Measurements from ENCODE around the gene SOCS2. TPM values are rescaled to one million over a fixed set of nuclear protein-coding genes. Genes with fewer than 3 reads are reported as not detected.

The SOCS2 gene
- total and polyA plus RNA-seq, 2 of the 13 experiments (the other 11 are each of a cell fraction or from before 2014, with no cell fraction given) = 0.62 to 1.5 TPM

GRCh38 chr12:93563807-93564538 is 8.5 kb upstream of the SOCS2 start (continued):
- TF ChIP-seq ZBTB7B (CRISPR knock-in tag; IDR thresholded peaks at IDR 0.05) (peak; percentile 72; the same call in 1 of the 2 replicates), HOXA9 (CRISPR knock-in tag; IDR thresholded peaks at IDR 0.05; ENCODE audit: borderline replicate concordance) (no peak), ETV5 (CRISPR knock-in tag; IDR thresholded peaks at IDR 0.05; ENCODE audit: borderline replicate concordance) (peak; percentile 39; the same call in 1 of the 2 replicates), HMGXB4 (CRISPR knock-in tag; IDR thresholded peaks at IDR 0.05; ENCODE audit: borderline replicate concordance in 1 of 2, low read depth in 1 of 2) (0 out of 4 replicates have a peak, but pooled peaks of 1 of the 2 experiments have one; percentile 53), POLR2A (IDR thresholded peaks at IDR 0.05; ENCODE audit: insufficient read depth in 1 of 2, low read depth in 2 of 2, low read length in 2 of 2) (no peak; a peak in 1 of 4 replicates), ZNF354B (CRISPR knock-in tag; IDR thresholded peaks at IDR 0.05) (no peak), JUND (CRISPR knock-in tag; IDR thresholded peaks at IDR 0.05) (peak; percentile 88), SRSF9 (IDR thresholded peaks at IDR 0.05; ENCODE audit: borderline replicate concordance, insufficient read depth, low read depth, low read length, poor library complexity, severe bottlenecking) (no peak), LRRFIP1 (CRISPR knock-in tag; conservative IDR thresholded peaks at IDR 0.05) (no peak), TERF1 (CRISPR knock-in tag; IDR thresholded peaks at IDR 0.05) (no peak), FOSL2 (CRISPR knock-in tag; IDR thresholded peaks at IDR 0.05) (peak; percentile 99), ZNF800 (CRISPR knock-in tag; IDR thresholded peaks at IDR 0.05) (peak; percentile 67; the same call in 1 of the 2 replicates), ZNF552 (CRISPR knock-in tag; IDR thresholded peaks at IDR 0.05; ENCODE audit: borderline replicate concordance) (no peak), TEF (CRISPR knock-in tag; IDR thresholded peaks at IDR 0.05) (no peak), IRF2 (CRISPR knock-in tag; IDR thresholded peaks at IDR 0.05) (peak; percentile 84), RAD21 (CRISPR knock-in tag; IDR thresholded peaks at IDR 0.05) (peak; percentile 42; the same call in 1 of the 2 replicates), FOXJ3 (CRISPR knock-in tag; IDR thresholded peaks at IDR 0.05; ENCODE audit: borderline replicate concordance) (peak; percentile 90; the same call in 1 of the 2 replicates), NFIC (IDR thresholded peaks at IDR 0.05; ENCODE audit: low read length) (peak; percentile 86; the same call in 1 of the 2 replicates), NR2F6 (IDR thresholded peaks at IDR 0.05) (peak; percentile 100), NR2F6 (CRISPR knock-in tag; IDR thresholded peaks at IDR 0.05) (peak; percentile 100), SP5 (CRISPR knock-in tag; IDR thresholded peaks at IDR 0.05; ENCODE audit: borderline replicate concordance, low read depth) (0 out of 2 replicates have a peak, but pooled peaks have one; percentile 50), ZNF644 (CRISPR knock-in tag; IDR thresholded peaks at IDR 0.05; ENCODE audit: low read depth) (peak; percentile 75; the same call in 1 of the 2 replicates)
